DMS79 (cell line): ENCODE measurements around the gene GMCL2.
"Not testable (repeated sequence)": the region's sequence is repeated elsewhere in the genome, so short reads cannot be mapped to it uniquely, and the experiment has no call there.

Source experiments
- DNase-seq: peaks from one replicate; lab custom pipeline; 2025; lab: John Stamatoyannopoulos, UW

GMCL2 gene

DNA sequence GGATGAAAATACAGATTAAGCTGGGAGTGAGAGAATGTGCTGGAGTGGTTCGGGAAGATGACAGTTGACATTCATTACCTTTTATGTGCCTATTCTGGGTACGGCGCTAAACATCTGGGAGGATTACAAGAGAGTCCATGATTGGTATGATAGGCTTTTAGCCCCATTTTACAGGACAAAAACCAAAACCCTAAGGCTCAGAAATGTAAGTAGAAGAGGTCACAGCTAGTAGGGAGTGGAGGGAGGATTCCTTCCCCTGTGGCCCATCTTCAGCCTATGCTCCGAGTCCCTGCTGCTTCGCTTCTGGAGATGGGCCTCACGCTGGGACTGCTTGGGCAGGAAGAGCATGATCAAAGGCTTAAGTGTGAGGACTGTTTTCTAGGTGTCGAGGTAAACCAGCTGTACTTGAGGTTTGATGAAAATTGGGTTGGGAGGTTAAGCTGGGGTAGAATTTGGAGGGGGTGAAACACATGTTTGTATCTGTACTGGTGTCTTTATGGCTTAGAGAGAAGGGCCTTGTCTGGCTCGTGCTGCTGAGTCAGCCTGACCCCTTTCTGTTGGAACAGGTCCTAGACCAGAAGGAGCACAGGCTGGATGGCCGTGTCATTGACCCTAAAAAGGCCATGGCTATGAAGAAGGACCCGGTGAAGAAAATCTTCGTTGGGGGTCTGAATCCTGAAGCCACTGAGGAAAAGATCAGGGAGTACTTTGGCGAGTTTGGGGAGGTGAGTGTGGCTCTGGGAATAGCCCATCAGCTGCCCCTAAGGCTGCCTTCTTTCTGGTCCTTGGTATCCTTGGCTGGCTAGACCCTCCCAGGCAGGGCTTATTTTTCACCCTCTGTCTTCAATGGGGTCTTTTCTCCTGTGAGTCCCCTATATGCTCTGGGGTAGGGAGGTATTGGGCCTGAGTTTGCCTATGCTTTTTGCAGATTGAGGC lies 19.3 kb upstream of the GMCL2 start:
- no peak for DNase-seq

- DNase-seq: no peak
Observed at GRCh38 chr5:178205749-178206047, 18.5 kb upstream of the GMCL2 start.

- DNase-seq: peak; percentile 8
Observed at GRCh38 chr5:178204935-178205748, 18.0 kb upstream of the GMCL2 start.

- DNase-seq: peak; percentile 54
Observed at GRCh38 chr5:178204182-178204934, 17.2 kb upstream of the GMCL2 start, which contains the start of gene HNRNPAB. TSS of gene HNRNPAB (plus strand) at chr5:178204533. CDS start at chr5:178204838, 305 bp downstream.

- no peak for DNase-seq
Observed at GRCh38 chr5:178203670-178204181, 16.6 kb upstream of the GMCL2 start.

GRCh38 chr5:178202541-178202940 lies 15.4 kb upstream of the GMCL2 start:
- DNase-seq: no peak

GRCh38 chr5:178201927-178202235 lies 14.7 kb upstream of the GMCL2 start:
- no peak for DNase-seq

GRCh38 chr5:178201221-178201926 lies 14.2 kb upstream of the GMCL2 start:
- DNase-seq: no peak

- no peak for DNase-seq
Observed at GRCh38 chr5:178199581-178200434, 12.6 kb upstream of the GMCL2 start.

DNA sequence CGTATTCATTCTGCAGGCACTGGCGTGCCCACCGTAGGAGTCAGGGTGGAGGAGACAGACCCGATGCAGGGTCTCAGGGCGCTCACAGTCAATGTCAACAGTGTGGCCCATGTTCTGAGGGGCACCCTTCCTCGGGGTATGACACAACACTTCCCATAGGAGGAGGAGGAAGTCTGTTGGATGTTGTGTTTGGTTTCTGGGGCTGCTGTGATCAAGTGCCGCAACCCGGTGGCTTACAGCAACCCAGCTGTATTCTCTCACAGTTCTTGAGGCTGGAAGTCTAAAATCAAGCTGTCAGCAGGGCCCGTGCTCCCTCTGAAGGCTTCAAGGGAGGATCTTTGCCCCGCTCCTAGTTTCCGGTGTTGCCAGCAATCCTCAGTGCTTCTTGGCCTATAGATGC lies 11.5 kb upstream of the GMCL2 start:
- DNase-seq: no peak

- DNase-seq: not testable (repeated sequence)
Observed at GRCh38 chr5:178198151-178198550, 11.0 kb upstream of the GMCL2 start.

DNA sequence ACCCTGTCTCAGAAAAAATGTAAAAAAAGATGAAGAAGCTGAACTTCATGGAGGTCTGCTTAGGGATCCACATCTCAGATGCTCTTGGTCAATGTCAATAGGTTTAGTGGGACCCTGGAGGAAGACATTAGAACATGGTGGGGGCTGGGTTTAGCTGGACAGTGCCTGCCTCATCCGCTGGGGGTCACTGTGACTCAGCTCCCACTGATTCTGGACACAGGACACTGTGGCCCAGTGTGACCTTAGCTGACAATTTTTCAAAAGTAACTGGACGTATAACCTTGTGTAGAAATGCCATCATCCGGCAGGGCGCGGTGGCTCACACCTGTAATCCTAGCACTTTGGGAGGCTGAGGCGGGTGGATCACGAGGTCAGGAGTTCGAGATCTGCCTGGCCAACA lies 9.8 kb upstream of the GMCL2 start:
- DNase-seq: no peak

GRCh38 chr5:178196281-178196812 lies 9.2 kb upstream of the GMCL2 start:
- DNase-seq: no peak

GRCh38 chr5:178194026-178194425 lies 6.9 kb upstream of the GMCL2 start:
- no peak for DNase-seq

DNA sequence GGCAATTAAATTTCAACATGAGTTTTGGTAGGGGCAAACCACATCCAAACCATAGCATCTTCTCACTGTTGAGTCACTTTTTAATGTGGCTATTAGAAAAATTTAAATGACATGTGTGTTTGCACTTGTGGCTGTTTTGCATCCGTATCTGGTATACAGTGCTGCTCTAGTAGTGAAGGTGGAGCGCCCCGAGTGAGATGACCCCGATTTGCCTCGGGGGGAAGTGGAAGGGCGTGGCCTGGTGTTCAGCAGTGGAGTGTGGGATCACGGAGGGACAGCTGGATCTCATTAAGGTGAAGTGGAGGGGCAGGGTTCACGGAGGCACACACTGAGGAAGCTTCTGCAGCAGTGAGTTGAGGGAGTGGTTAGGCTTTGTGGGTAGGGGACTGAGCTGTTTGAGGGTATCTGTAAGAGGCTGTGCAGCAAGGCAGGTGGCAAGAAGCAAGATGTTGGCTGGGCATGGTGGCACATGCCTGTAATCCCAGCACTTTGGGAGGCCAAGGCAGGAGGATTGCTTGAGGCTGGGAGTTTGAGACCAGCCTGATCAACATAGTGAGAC lies 6.2 kb upstream of the GMCL2 start:
- no peak for DNase-seq

GRCh38 chr5:178192787-178193186 lies 5.6 kb upstream of the GMCL2 start:
- no peak for DNase-seq

DNA sequence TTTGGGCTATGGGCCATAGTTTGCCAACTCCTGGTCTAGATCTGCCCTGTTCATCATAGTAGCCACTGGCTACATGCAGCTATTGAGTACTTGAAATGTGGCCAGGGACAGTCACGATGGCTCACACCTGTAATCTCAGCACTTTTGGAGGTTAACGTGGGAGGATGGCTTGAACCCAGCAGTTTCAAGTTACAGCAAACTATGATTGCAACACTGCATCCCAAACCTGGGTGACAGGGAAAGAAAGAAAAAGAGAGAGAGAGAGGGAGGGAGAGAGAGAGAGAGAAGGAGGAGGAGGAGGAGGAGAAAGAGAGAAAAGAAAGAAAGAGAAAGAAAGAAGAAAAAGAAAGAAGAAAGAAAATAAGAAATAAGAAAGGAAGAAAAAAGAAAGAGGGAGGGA lies 5.1 kb upstream of the GMCL2 start:
- DNase-seq: no peak

DNA sequence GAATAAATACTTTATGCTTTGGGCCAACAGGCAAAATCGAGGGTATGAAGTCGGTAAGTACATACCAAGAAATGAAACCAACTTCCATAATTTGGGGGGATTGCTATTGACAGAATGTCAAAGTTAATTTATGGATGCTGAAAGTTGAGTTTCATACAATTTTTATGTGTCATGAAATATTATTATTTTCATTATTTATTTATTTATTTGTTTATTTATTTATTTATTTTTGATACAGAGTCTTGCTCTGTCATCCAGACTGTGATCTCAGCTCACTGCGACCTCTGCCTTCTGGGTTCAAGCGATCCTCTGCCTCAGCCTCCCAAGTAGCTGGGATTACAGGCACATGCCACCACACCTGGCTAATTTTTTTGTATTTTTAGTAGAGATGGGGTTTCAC lies 4.5 kb upstream of the GMCL2 start:
- no peak for DNase-seq

GRCh38 chr5:178189433-178189832 lies 2.3 kb upstream of the GMCL2 start:
- no peak for DNase-seq

DNA sequence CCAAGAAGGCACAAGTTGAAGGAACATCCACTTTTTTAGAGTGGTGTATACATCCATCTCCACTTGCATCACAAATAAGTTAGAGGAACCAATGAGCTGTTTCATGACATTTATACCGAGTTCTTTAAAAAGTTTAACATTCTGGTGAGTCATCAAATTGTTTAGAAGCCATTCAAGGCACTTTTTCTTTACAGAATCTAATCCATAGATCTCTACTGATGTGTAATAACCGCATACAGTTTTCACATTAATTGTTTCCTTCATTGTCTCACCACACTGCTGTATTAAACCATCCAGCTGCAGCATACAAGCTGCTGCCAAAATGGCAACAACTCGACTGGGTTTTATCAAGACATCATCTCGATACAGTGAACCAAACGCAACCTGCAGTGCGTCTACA lies 744 bp downstream of the GMCL2 start:
- DNase-seq: no peak
